ENCODE results near the gene GNG11. TPM values are rescaled to one million over a fixed set of nuclear protein-coding genes. Genes with fewer than 3 reads are reported as not detected.

Gene GNG11
- total and polyA plus RNA-seq, 10 of the 15 experiments (the other 5 are each of a cell fraction or from before 2014, with no cell fraction given) = 0.15 to 2.4 (median 0.84) TPM

DNA sequence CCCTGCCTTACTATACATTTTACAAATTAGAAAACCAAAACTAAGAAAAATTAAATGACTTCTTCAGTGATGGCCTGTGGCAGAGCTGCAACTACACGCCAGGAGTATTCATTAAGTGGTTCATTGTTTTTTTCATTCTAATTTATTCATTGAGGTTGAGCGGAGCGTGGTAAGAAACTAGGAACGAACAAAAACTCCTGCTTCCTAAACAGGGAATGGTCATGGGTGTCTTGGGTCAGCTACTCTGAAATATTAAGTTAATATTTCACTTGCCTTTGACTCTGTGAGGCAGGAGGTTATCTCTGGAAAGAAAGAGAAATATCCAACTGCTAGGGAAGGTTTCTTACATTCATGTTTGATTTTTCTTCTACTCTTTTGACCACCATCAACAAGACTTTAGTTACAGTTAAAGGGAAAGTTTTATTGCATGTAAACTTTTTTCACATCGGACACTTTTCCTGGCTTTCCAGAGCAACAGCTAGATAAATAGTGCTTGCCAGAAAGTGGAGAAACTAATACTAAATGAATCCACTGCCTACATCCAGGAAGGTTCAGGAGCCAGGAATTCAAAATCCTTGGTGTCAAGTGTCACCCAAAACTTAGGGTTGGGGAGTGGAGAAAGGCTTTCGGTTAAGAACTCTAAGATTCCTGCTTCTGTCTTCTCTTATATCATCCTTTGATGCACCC is 896 bp upstream of the GNG11 start (continued):
- TF ChIP-seq DPF2 (IDR thresholded peaks at IDR 0.05) (no peak), POLR2AphosphoS5 (IDR thresholded peaks at IDR 0.05; ENCODE audit: low read length) (no peak), SMC3 (IDR thresholded peaks at IDR 0.05; ENCODE audit: borderline replicate concordance, low read length) (no peak), PML (IDR thresholded peaks at IDR 0.05; ENCODE audit: low read length) (no peak), EZH2 (IDR thresholded peaks at IDR 0.05; ENCODE audit: borderline replicate concordance, control insufficient read depth, low read depth, low read length) (no peak), ATF7 (IDR thresholded peaks at IDR 0.05; ENCODE audit: low read depth) (no peak), ZNF207 (IDR thresholded peaks at IDR 0.05; ENCODE audit: borderline replicate concordance) (no peak), POU2F2 (IDR thresholded peaks at IDR 0.05; ENCODE audit: borderline replicate concordance, low read depth, low read length) (no peak), EED (IDR thresholded peaks at IDR 0.05; ENCODE audit: low read depth) (no peak), TCF12 (IDR thresholded peaks at IDR 0.05; ENCODE audit: low read depth, low read length) (no peak), STAT1 (conservative IDR thresholded peaks at IDR 0.05) (no peak)

DNA sequence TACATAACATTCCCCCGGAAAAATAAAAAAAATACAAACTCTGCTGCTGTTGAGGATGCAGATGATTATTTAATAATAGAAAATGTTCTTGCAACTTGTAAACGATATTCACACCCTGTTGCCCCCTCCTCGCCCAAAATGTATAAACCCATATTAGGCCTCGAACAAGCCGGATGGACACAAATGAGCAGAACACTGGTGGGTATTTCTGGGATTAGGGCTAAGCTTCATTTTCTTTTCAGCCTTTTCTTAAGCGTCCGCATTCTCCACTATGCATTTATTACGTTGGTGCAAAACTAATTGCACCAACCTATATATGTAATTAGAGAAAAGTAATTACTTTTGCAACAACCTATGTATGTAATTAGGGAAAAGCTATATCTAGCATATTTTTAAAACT is 349 bp upstream of the GNG11 start:
- H3K9me3 ChIP-seq (replicated peaks; ENCODE audit: control insufficient read depth, insufficient read depth, low read length) = no peaks in the 10 kb centered on the region
- H3K9ac ChIP-seq (ENCODE audit: control insufficient read depth, insufficient read depth, low read length) = no peak overlapping the region
- DNase-seq (ENCODE audit: low read depth, low spot score) (no peak), FAIRE-seq (no peak), ATAC-seq (no peak)
- no peaks in the 10 kb centered on the region for H3K4me1 ChIP-seq (ENCODE audit: control insufficient read depth, insufficient read depth, low read length)
- CTCF ChIA-PET = interaction anchor here (0.9 to 4.5 kb wide), 4 partner anchors 18 to 173 kb away, joined by 3 to 25 read pairs (median 8); no protein-coding TSS in a partner anchor
- POLR2A ChIA-PET = interaction anchor here (0.7 kb wide), 1 partner anchor 252 kb away, joined by 3 read pairs; no protein-coding TSS in a partner anchor
- RAD21 ChIA-PET (ENCODE audit: unreplicated experiment) = interaction anchor here (1.5 to 1.7 kb wide), 2 partner anchors 12 to 166 kb away, joined by 3 to 12 read pairs; no protein-coding TSS in a partner anchor
- intact Hi-C loops (cut with micrococcal nuclease; ENCODE audit: unreplicated experiment) (loop anchor here (10.0 kb wide), 1 partner anchor 56 kb away; no protein-coding TSS in a partner anchor), in situ Hi-C loops (cut with MboI) (no loop called here)
- no peak overlapping the region; the same call in 1 of the 2 replicates for H2AFZ ChIP-seq (ENCODE audit: control insufficient read depth, low read depth, low read length)
- H3K4me2 ChIP-seq (ENCODE audit: control insufficient read depth, insufficient read depth) = peak overlapping the region; percentile 75; the same call in 1 of the 2 replicates
- SMC1A ChIA-PET (ENCODE audit: uncharacterized antibody, unreplicated experiment) = interaction anchor here (0.8 to 3.9 kb wide), 3 partner anchors 11 to 166 kb away, joined by 3 to 22 read pairs (median 11); no protein-coding TSS in a partner anchor
- no peaks in the 10 kb centered on the region for H3K79me2 ChIP-seq (ENCODE audit: control insufficient read depth, insufficient read depth, low read length)
- WGBS (ENCODE audit: insufficient coverage, insufficient replicate concordance, low lambda C conversion rate, missing lambda C conversion rate) = 77% methylated on average over 8 of the region's 8 CpGs
- 0 out of 2 replicates have a peak overlapping the region, but pooled peaks have one; percentile 61 for H3K4me3 ChIP-seq
- no peaks in the 10 kb centered on the region for H3K36me3 ChIP-seq (ENCODE audit: control insufficient read depth in 2 of 2, insufficient read depth in 2 of 2, low read length in 1 of 2)
- no peak overlapping the region for H3K27ac ChIP-seq (ENCODE audit: control insufficient read depth, insufficient read depth)
- H4K20me1 ChIP-seq (ENCODE audit: control insufficient read depth, insufficient read depth) = no peaks in the 10 kb centered on the region
- H3K27me3 ChIP-seq (replicated peaks in 1 of 2; ENCODE audit: control insufficient read depth in 2 of 2, insufficient read depth in 2 of 2, low read length in 1 of 2) = no peaks in the 10 kb centered on the region
- BruUV-seq (replicated peaks) = no TSS peak
- TF ChIP-seq, protein P1, sequence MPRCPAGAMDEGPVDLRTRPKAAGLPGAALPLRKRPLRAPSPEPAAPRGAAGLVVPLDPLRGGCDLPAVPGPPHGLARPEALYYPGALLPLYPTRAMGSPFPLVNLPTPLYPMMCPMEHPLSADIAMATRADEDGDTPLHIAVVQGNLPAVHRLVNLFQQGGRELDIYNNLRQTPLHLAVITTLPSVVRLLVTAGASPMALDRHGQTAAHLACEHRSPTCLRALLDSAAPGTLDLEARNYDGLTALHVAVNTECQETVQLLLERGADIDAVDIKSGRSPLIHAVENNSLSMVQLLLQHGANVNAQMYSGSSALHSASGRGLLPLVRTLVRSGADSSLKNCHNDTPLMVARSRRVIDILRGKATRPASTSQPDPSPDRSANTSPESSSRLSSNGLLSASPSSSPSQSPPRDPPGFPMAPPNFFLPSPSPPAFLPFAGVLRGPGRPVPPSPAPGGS (IDR thresholded peaks at IDR 0.05; ENCODE audit: borderline replicate concordance, insufficient read depth, low read depth, low read length, poor library complexity, severe bottlenecking) = no peak
- TF ChIP-seq ZNF24 (IDR thresholded peaks at IDR 0.05) = no peak
- TF ChIP-seq, protein P2, sequence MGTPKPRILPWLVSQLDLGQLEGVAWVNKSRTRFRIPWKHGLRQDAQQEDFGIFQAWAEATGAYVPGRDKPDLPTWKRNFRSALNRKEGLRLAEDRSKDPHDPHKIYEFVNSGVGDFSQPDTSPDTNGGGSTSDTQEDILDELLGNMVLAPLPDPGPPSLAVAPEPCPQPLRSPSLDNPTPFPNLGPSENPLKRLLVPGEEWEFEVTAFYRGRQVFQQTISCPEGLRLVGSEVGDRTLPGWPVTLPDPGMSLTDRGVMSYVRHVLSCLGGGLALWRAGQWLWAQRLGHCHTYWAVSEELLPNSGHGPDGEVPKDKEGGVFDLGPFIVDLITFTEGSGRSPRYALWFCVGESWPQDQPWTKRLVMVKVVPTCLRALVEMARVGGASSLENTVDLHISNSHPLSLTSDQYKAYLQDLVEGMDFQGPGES (IDR thresholded peaks at IDR 0.05) = no peak
- no peak for TF ChIP-seq BHLHE40 (IDR thresholded peaks at IDR 0.05; ENCODE audit: borderline replicate concordance in 1 of 2, low read depth in 2 of 2, low read length in 1 of 2)
- no peak for TF ChIP-seq CEBPB (IDR thresholded peaks at IDR 0.05; ENCODE audit: borderline replicate concordance in 1 of 2, low read depth in 2 of 2, low read length in 2 of 2)
- TF ChIP-seq, protein P3, sequence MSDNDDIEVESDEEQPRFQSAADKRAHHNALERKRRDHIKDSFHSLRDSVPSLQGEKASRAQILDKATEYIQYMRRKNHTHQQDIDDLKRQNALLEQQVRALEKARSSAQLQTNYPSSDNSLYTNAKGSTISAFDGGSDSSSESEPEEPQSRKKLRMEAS (IDR thresholded peaks at IDR 0.05; ENCODE audit: low read depth, low read length) = no peak
- TF ChIP-seq EP300 (IDR thresholded peaks at IDR 0.05; ENCODE audit: borderline replicate concordance in 1 of 2, control insufficient read depth in 1 of 2, low read depth in 2 of 2, low read length in 2 of 2) = no peak

All from GM12878 (cell line).